ENCODE results near the gene SCLT1. TPM values are rescaled to one million over a fixed set of nuclear protein-coding genes. Genes with fewer than 3 reads are reported as not detected.
"Not testable (repeated sequence)": the region's sequence is repeated elsewhere in the genome, so short reads cannot be mapped to it uniquely, and the experiment has no call there.

Gene SCLT1
- total and polyA plus RNA-seq, 12 donors, result 0.97 to 16.6 (median 7.9) TPM

GRCh38 chr4:129136433-129136832 is 43.1 kb upstream of the SCLT1 start:
- no peak overlapping the region for H3K27ac ChIP-seq
- TF ChIP-seq POLR2A (IDR thresholded peaks at IDR 0.05) (no peak), CTCF (IDR thresholded peaks at IDR 0.05) (no peak)
- H3K27me3 ChIP-seq, result no peaks in the 10 kb centered on the region
- H3K36me3 ChIP-seq (replicated peaks in 1 of 2), result no peaks in the 10 kb centered on the region
- no peak for DNase-seq
- no peaks in the 10 kb centered on the region for H3K9me3 ChIP-seq (replicated peaks in 1 of 3)
- H3K4me3 ChIP-seq, result no peak overlapping the region
- no peaks in the 10 kb centered on the region for H3K4me1 ChIP-seq (replicated peaks in 1 of 2)
- intact Hi-C loops (cut with DNase I), result no loop called here
- WGBS, 4 donors, result 83 to 96% (median 93%) methylated on average over 6 to 8 of the region's 8 CpGs

GRCh38 chr4:129131343-129131742 is 38.0 kb upstream of the SCLT1 start:
- Histone ChIP-seq H3K27ac (no peak overlapping the region), H3K4me1 (replicated peaks in 1 of 2) (no peaks in the 10 kb centered on the region), H3K27me3 (no peaks in the 10 kb centered on the region), H3K36me3 (replicated peaks in 1 of 2) (no peaks in the 10 kb centered on the region), H3K9me3 (replicated peaks in 1 of 3) (no peaks in the 10 kb centered on the region), H3K4me3 (no peak overlapping the region)
- DNase-seq, result no peak
- intact Hi-C loops (cut with DNase I), result no loop called here
- 76 to 85% (median 83%) methylated on average over 2 of the region's 2 CpGs for WGBS, 4 donors
- TF ChIP-seq POLR2A (IDR thresholded peaks at IDR 0.05), result no peak
- no peak for TF ChIP-seq CTCF (IDR thresholded peaks at IDR 0.05)

GRCh38 chr4:129129143-129129542 is 35.8 kb upstream of the SCLT1 start:
- no peak for DNase-seq
- Histone ChIP-seq H3K4me3 (no peak overlapping the region), H3K4me1 (replicated peaks in 1 of 2) (no peaks in the 10 kb centered on the region), H3K27ac (no peak overlapping the region), H3K36me3 (replicated peaks in 1 of 2) (no peaks in the 10 kb centered on the region), H3K9me3 (replicated peaks in 1 of 3) (no peaks in the 10 kb centered on the region), H3K27me3 (no peaks in the 10 kb centered on the region)
- WGBS, 4 donors, result 65 to 87% (median 82%) methylated on average over 2 of the region's 2 CpGs
- intact Hi-C loops (cut with DNase I), result no loop called here
- TF ChIP-seq CTCF (IDR thresholded peaks at IDR 0.05), result no peak
- TF ChIP-seq POLR2A (IDR thresholded peaks at IDR 0.05), result no peak

GRCh38 chr4:129126614-129127013 is 33.3 kb upstream of the SCLT1 start:
- intact Hi-C loops (cut with DNase I); H3K27ac ChIP-seq; H3K4me1 ChIP-seq (replicated peaks in 1 of 2); H3K27me3 ChIP-seq; H3K4me3 ChIP-seq; H3K9me3 ChIP-seq (replicated peaks in 1 of 3); H3K36me3 ChIP-seq (replicated peaks in 1 of 2); DNase-seq: not testable (repeated sequence)
- WGBS, 4 donors, result 93 to 97% (median 95%) methylated on average over 3 to 5 of the region's 5 CpGs

- no peak for DNase-seq
- H3K4me3 ChIP-seq, result no peak overlapping the region
- no peak for TF ChIP-seq POLR2A (IDR thresholded peaks at IDR 0.05)
- TF ChIP-seq CTCF (IDR thresholded peaks at IDR 0.05), result no peak
- WGBS, 4 donors, result 84 to 94% (median 93%) methylated on average over 3 to 5 of the region's 5 CpGs
- no peaks in the 10 kb centered on the region for H3K9me3 ChIP-seq (replicated peaks in 1 of 3)
- no peak overlapping the region for H3K27ac ChIP-seq
- no peaks in the 10 kb centered on the region for H3K27me3 ChIP-seq
- intact Hi-C loops (cut with DNase I), result no loop called here
- H3K4me1 ChIP-seq (replicated peaks in 1 of 2), result no peaks in the 10 kb centered on the region
- H3K36me3 ChIP-seq (replicated peaks in 1 of 2), result no peaks in the 10 kb centered on the region
Observed at GRCh38 chr4:129117705-129118104, 24.4 kb upstream of the SCLT1 start.
